ENCODE results near the gene DDX10.

DNA sequence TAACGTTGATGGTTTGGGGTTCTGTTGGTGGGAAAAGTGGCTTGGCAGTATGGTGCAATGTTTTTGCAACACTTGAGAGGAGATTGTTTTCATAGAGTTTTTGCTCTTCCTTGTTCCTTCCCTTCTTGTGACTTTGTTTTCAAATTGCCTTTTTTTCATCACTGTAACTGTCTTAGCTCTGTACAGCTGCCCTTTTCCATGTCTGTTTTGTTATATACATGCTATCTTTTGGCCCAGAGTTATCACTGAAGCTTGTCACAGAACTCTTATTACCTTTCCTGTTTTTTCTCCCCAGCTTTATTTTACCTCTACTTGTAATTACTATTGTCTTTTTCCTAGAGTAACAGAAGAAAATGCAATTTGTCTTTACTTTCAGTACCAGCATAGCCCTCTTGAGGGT lies 154.1 kb downstream of the DDX10 start:
- TF ChIP-seq, protein P1, sequence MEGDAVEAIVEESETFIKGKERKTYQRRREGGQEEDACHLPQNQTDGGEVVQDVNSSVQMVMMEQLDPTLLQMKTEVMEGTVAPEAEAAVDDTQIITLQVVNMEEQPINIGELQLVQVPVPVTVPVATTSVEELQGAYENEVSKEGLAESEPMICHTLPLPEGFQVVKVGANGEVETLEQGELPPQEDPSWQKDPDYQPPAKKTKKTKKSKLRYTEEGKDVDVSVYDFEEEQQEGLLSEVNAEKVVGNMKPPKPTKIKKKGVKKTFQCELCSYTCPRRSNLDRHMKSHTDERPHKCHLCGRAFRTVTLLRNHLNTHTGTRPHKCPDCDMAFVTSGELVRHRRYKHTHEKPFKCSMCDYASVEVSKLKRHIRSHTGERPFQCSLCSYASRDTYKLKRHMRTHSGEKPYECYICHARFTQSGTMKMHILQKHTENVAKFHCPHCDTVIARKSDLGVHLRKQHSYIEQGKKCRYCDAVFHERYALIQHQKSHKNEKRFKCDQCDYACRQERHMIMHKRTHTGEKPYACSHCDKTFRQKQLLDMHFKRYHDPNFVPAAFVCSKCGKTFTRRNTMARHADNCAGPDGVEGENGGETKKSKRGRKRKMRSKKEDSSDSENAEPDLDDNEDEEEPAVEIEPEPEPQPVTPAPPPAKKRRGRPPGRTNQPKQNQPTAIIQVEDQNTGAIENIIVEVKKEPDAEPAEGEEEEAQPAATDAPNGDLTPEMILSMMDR (IDR thresholded peaks at IDR 0.05): no peak
- no peak for TF ChIP-seq EP300 (IDR thresholded peaks at IDR 0.05)
